OCI-LY7 (cell line): ENCODE measurements around the gene MYRIP. TPM values are rescaled to one million over a fixed set of nuclear protein-coding genes. Genes with fewer than 3 reads are reported as not detected.
"Not testable (repeated sequence)": the region's sequence is repeated elsewhere in the genome, so short reads cannot be mapped to it uniquely, and the experiment has no call there.

Experiments used
- BruUV-seq: library from RNA; stranded (reverse); fragments of 400-500 nt; replicated peaks from 2 replicates; lab custom pipeline; 2021; lab: Mats Ljungman, UMichigan
- CTCF ChIA-PET: fragments of 300-600 bp; sonication (Branson Sonifier 250); formaldehyde crosslinking; loops from one replicate; lab custom pipeline; 2022; ENCODE audit warnings: antibody characterized with exemption; ENCODE audit not compliant: unreplicated experiment; lab: Charles Lee
- POLR2A ChIA-PET: fragments of 300-600 bp; sonication (Branson Sonifier 250); formaldehyde crosslinking; loops from one replicate; lab custom pipeline; 2022; ENCODE audit warnings: antibody characterized with exemption; lab: Charles Lee
- DNase-seq: peaks from one replicate; pipeline ENCODE4 v3.0.0-alpha.2; 2015; ENCODE audit warnings: low spot score
- H2AFZ ChIP-seq: fragments of 200-600 bp; sonication (generic), shearing (Covaris generic); 2 replicates; pipeline ENCODE4 v1.6.1; 2014; ENCODE audit warnings: mild to moderate bottlenecking, antibody characterized with exemption, low read length, moderate library complexity
- H3K27ac ChIP-seq: fragments of 200-600 bp; sonication (generic); 2 replicates; pipeline ENCODE4 v1.5.1; 2014; ENCODE audit warnings: mixed run types, low read depth, mild to moderate bottlenecking, moderate library complexity, low read length, inconsistent platforms; ENCODE audit not compliant: poor library complexity, severe bottlenecking
- H3K36me3 ChIP-seq: fragments of 200-600 bp; sonication (generic); 2 replicates; pipeline ENCODE4 v1.6.1; 2014; ENCODE audit warnings: mild to moderate bottlenecking, antibody characterized with exemption, low read length, moderate library complexity, mixed read lengths; ENCODE audit not compliant: insufficient read depth
- H3K4me1 ChIP-seq: fragments of 200-600 bp; sonication (generic); 2 replicates; pipeline ENCODE4 v1.5.1; 2014; ENCODE audit warnings: mild to moderate bottlenecking, low read length; ENCODE audit not compliant: insufficient read depth, poor library complexity, severe bottlenecking
- H3K4me2 ChIP-seq: fragments of 200-600 bp; sonication (generic); 2 replicates; pipeline ENCODE4 v1.6.1; 2014; ENCODE audit warnings: mild to moderate bottlenecking, low read length
- H3K4me3 ChIP-seq: fragments of 200-600 bp; sonication (generic); 2 replicates; pipeline ENCODE4 v1.5.1; 2014; ENCODE audit warnings: mild to moderate bottlenecking, low read depth, low read length; ENCODE audit not compliant: poor library complexity, severe bottlenecking
- H3K79me2 ChIP-seq: fragments of 200-600 bp; sonication (generic); 2 replicates; pipeline ENCODE4 v1.6.1; 2016; ENCODE audit warnings: low read depth, mild to moderate bottlenecking, low read length, moderate library complexity, mixed read lengths; ENCODE audit not compliant: insufficient read depth
- H3K9me2 ChIP-seq: fragments of 200-600 bp; sonication (generic); 2 replicates; pipeline ENCODE4 v1.6.1; 2016; ENCODE audit warnings: mild to moderate bottlenecking, low read length, mixed read lengths; ENCODE audit not compliant: insufficient read depth
- H3K9me3 ChIP-seq: fragments of 200-600 bp; sonication (generic); 2 replicates; pipeline ENCODE4 v1.6.1; 2014; ENCODE audit warnings: mild to moderate bottlenecking, mixed run types, low read length, mixed read lengths
- H4K20me1 ChIP-seq: fragments of 200-600 bp; sonication (generic); 2 replicates; pipeline ENCODE4 v1.6.1; 2014; ENCODE audit warnings: mild to moderate bottlenecking, antibody characterized with exemption, low read length, moderate library complexity, mixed read lengths; ENCODE audit not compliant: insufficient read depth
- CTCF ChIP-seq: fragments of 200-600 bp; sonication (generic); conservative IDR thresholded peaks from 2 replicates; pipeline ENCODE4 v1.5.1; 2014; ENCODE audit warnings: mild to moderate bottlenecking, antibody characterized with exemption, low read length, moderate library complexity, mixed read lengths
- EZH2phosphoT487 ChIP-seq: fragments of 200-600 bp; sonication (generic); IDR thresholded peaks from 2 replicates; pipeline ENCODE4 v1.6.1; 2018; ENCODE audit warnings: low read depth, borderline replicate concordance, mild to moderate bottlenecking, mixed run types, antibody characterized with exemption, low read length, moderate library complexity, mixed read lengths
- intact Hi-C: fragments of 100-400 bp; cut with micrococcal nuclease; formaldehyde crosslinking; loops from one replicate; pipeline ENCODE4 v1.10.0; 2022; ENCODE audit not compliant: unreplicated experiment
- total RNA-seq, 2 experiments: library from RNA; depleted of rRNA in 1 of 2; stranded (reverse); fragments of >200 nt in 1 of 2; shearing (Covaris generic) in 1 of 2; gene quantifications; 2 replicates each; pipeline ENCODE4 v1.2.3, GENCODE V29; 2014 to 2022

The MYRIP gene
- total RNA-seq, 2 experiments from 2014 or later: not detected

- Histone ChIP-seq H2AFZ (no peak overlapping the region), H3K27ac (no peak overlapping the region), H4K20me1 (no peaks in the 10 kb centered on the region), H3K36me3 (no peaks in the 10 kb centered on the region), H3K4me3 (no peak overlapping the region), H3K4me2 (no peak overlapping the region), H3K4me1 (no peaks in the 10 kb centered on the region), H3K79me2 (no peaks in the 10 kb centered on the region), H3K9me3 (no peaks in the 10 kb centered on the region), H3K9me2 (no peaks in the 10 kb centered on the region)
- POLR2A ChIA-PET: no interaction called here
- no peak for DNase-seq
- BruUV-seq: no TSS peak
- TF ChIP-seq EZH2phosphoT487 (no peak), CTCF (no peak)
- CTCF ChIA-PET: no interaction called here
- intact Hi-C loops: no loop called here
Measured at GRCh38 chr3:40129981-40130380, 320.6 kb downstream of the MYRIP start.

- no peaks in the 10 kb centered on the region for H3K4me1 ChIP-seq
- CTCF ChIA-PET: interaction anchor here (1.4 kb wide), 1 partner anchor 25 kb away, joined by 3 read pairs; no protein-coding TSS in a partner anchor
- no peak for DNase-seq
- H3K4me3 ChIP-seq: no peak overlapping the region
- POLR2A ChIA-PET: no interaction called here
- intact Hi-C loops: no loop called here
- H3K9me3 ChIP-seq: no peaks in the 10 kb centered on the region
- H3K36me3 ChIP-seq: no peaks in the 10 kb centered on the region
- no peaks in the 10 kb centered on the region for H4K20me1 ChIP-seq
- TF ChIP-seq EZH2phosphoT487 (no peak), CTCF (no peak)
- BruUV-seq: no TSS peak
- no peaks in the 10 kb centered on the region for H3K79me2 ChIP-seq
- H3K4me2 ChIP-seq: no peak overlapping the region
- H3K9me2 ChIP-seq: no peaks in the 10 kb centered on the region
- H2AFZ ChIP-seq: no peak overlapping the region
- H3K27ac ChIP-seq: no peak overlapping the region
Measured at GRCh38 chr3:40130721-40131120, 321.3 kb downstream of the MYRIP start.

- BruUV-seq, H3K4me2 ChIP-seq, POLR2A ChIA-PET: not testable (repeated sequence)
Measured at GRCh38 chr3:40133886-40134575, 324.6 kb downstream of the MYRIP start.

More at GRCh38 chr3:40133886-40134575, 324.6 kb downstream of the MYRIP start:
- intact Hi-C loops, H3K9me2 ChIP-seq, CTCF ChIA-PET, H3K79me2 ChIP-seq, H3K36me3 ChIP-seq, H3K4me1 ChIP-seq, H3K9me3 ChIP-seq, DNase-seq, H3K27ac ChIP-seq, H2AFZ ChIP-seq, H3K4me3 ChIP-seq, H4K20me1 ChIP-seq: not testable (repeated sequence)
